GM19467 (cell line): ENCODE results near the gene PPP6R2.

ENCODE experiments used
- ATAC-seq: cut with Tn5 transposase; IDR thresholded peaks from one replicate; pipeline ENCODE4 v1.9.1; 2021; ENCODE audit warnings: mild to moderate bottlenecking, moderate library complexity; ENCODE audit not compliant: unreplicated experiment

The PPP6R2 gene

GRCh38 chr22:50443801-50444625 is 100.9 kb downstream of the PPP6R2 start:
- ATAC-seq = no peak

- ATAC-seq = no peak
These were observed 101.5 kb downstream of the PPP6R2 start for GRCh38 chr22:50444663-50445062.

- ATAC-seq = no peak
These were observed 102.1 kb downstream of the PPP6R2 start for GRCh38 chr22:50445071-50445879.

DNA sequence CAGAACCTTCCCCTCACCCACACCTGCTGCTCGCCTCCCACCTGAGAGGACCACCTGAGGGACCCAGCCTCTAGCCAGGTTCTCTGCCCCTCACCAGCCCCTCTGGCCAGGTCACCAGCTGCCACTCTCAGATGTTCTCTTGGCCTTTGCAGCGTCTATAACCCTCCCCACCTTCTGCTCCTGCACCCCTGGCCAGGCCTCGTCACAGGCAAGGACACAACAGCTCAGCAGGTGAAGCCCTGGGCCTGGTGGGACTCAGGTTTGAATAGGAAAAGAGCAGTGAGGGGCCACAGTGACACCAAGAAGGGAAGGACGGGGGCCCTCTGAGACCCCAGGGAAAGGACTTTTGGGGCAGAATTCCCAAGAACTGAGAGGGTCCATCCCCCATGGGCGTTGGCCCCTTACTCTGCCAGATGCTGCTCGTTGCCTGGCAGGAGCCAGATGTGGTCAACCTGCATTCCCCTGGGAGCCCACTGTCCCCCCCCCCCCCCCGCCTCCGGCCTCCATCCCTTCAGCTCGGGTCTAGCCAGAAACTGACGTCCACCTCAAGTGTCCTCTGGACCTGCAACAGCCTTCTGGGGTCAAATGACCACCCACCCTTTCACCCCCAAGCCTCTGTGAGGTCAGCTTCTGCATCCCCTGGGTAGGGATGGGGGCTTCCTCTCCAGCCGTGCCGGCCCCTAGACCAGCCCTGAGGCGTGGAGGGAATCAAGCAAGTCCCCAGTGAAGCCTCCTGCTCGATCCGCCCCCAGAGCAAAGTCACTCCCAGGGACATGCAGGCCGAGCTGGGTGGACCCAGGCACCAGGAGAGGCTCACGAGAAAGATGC is 103.0 kb downstream of the PPP6R2 start:
- no peak for ATAC-seq

DNA sequence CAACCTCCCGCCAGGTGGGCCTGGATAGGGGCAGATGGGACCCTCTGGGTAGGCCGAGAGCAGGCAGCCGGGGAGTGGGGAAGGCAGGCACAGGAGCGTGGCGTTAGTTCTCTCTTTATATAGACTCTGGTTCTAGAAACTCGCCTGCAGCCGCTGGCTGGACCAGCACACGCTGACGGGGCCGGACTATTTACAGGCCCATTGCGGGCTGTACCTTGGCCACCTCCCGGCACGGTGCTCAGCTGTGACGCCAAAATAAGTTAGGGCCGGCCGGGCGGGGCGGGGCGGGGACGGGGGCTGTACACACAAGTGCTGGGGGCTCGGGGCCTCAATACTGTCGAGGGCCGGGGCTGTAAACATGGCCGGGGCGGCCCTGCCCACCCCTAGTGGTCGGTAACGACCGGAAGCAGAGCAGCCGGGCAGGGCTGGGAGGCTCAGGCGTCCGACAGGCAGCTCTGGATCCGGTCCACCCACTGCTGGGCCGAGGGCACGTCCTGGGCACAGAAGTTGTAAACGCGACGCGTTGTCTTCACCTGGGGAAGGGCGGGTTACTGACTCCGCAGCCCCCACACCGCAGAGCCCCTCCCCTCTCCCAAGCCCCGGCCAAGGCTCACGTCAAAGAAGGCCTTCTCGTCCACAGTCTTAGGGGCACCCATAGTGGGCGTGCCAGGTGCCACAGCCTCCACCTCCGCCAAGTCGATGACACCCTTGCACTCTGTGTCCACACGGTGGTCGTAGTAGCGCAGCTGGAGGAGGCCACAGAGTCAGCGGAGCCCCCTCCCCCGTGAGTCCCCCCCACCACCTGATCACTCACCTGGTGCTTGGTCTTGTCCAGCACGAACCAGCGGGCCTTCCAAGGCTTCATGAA is 103.8 kb downstream of the PPP6R2 start:
- no peak for ATAC-seq

DNA sequence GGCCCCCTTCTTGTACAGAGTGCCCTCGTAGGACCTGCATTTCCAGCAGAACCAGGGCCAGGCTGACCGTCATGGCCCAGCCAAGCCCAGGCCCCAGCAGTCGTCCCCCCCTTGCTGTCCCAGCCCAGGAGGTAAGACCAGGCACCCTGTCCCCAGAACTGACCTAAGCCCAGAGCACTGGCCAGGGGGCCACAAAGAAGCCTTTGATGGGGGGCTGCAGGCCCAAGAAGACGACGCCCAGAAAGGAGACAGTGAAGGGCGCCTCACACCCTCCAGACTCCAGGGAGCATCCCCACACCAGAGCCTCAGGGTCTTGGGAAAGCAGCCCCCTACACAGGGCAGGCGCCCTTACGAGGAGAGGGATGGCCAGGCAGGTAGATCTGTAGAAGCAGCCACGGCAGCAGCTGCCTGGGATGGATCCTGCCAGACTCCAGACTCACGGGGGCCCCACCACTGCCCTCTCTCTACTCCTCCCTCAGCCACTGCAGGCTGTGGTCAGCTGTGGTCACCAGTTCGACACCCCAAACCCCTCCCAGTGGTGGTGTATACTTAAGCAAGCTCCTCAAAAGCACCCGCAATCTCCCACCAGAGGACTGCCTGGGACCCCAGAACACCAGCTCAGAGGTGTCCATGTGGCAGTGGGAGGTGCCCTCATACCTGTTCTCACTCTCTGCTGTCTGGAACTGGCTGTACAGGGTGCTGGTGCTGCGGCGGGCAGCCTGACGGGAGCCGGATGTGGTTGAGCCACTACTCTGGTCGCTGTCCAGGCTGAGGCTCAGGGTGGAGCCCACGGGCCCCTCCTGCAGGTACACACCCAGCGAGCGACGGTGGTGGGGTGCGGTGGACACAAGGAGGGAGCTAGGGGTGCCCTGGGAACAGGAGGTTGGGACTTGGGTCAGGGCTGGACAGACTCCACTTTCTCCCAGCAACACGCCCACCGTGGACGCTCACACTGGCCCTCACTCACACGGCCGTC is 104.7 kb downstream of the PPP6R2 start:
- ATAC-seq = no peak

- no peak for ATAC-seq
These were observed 109.5 kb downstream of the PPP6R2 start for GRCh38 chr22:50452649-50453048.

GRCh38 chr22:50454556-50455075 is 111.5 kb downstream of the PPP6R2 start:
- ATAC-seq = no peak

DNA sequence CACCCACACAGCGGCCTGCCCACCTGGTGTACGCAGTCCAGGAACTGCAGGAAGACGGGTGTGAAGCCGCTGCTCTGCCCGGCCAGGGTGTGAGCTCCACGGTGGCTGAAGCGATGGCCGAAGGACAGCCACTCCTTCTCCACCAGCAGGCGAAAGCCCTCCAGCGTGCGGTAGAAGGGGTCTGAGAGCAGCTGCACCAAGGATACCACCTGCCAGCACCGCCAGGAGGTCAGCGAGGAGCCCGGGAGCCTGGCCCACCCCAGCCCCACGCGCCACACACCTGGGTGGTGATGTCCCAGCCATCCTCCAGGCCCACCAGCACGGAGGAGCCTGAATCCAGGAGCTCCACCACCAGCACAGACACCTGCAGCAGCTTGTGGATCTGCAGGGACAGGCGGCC is 112.1 kb downstream of the PPP6R2 start:
- ATAC-seq = no peak

- no peak for ATAC-seq
These were observed 112.9 kb downstream of the PPP6R2 start for GRCh38 chr22:50456026-50456425.

GRCh38 chr22:50456466-50457234 is 113.5 kb downstream of the PPP6R2 start:
- ATAC-seq = no peak

DNA sequence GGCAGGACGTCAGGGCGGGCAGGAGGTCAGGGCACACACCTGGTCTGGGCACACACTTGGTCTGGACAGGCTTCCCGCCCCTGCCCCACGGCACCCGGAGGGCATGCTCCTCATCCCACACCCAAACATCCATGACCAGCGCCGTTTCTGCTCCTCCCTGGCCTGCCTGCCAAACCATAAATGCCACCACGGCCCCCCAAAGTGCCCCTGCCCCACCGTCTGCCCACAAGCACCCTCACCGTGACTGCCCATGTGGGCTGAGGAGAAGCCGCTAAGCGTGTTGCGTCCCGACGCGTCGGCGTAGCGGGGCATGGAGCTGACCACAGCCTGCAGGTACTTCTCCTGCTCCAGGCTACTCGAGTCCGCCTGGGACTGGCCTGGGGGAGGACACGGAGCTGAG is 115.9 kb downstream of the PPP6R2 start:
- ATAC-seq = no peak

GRCh38 chr22:50459496-50460140 is 116.5 kb downstream of the PPP6R2 start:
- no peak for ATAC-seq

- no peak for ATAC-seq
These were observed 117.8 kb downstream of the PPP6R2 start for GRCh38 chr22:50460938-50461337.

DNA sequence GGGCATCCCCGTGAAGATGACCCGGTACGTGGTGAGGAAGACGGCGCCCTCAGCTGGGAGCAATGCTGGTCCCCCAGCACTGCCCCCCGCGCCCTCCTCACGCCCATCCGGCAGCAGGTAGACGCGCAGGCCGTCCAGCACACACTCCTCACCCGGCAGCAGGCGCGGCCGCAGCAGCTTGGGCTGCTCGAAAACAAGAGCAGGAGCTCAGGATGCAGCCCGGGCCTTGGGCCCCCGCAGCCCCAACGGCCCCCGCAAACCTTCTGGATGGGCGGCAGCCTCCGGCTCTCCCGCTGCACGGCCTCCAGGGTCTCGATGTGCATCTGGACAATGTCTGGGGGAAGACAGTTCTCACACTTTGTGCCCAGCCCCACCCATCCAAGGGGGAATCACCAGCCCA is 118.4 kb downstream of the PPP6R2 start:
- no peak for ATAC-seq

- no peak for ATAC-seq
These were observed 118.9 kb downstream of the PPP6R2 start for GRCh38 chr22:50461979-50462540.

DNA sequence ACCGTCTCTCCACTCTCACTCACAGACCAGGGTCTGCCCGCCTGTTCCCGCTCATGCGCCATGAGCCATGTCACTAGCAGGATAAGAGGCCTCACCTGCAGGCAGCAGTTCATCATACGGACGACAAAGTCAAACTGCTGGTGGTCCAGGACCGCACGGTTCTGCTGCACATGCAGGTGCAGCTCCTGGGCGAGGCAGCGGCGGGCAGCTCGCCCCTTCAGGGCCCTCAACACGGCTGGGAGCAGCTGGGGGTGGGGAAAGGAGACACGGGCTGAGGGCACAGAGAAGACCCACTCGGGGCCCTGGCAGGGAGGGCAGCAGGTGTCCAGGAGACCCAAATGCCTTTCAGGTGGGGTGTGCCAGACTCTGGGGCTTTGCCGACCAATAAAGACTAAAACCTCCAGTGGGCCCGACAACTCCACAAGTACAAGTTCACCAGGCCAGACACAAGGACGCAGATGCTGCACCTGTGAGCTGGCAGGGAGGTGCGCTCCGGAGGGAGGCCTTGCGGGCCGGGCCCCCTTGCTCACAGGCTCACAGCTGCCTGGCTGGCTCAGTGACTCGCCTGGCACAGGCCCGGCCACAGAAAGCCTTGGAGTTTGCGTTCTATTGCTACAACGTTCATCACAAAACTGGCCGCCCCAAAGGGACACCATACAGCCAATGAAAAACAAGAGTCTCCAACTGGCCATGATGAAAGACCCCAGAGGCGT is 120.2 kb downstream of the PPP6R2 start:
- ATAC-seq = no peak
